GM23338 (cell line): ENCODE results near the gene NSD2. TPM values are rescaled to one million over a fixed set of nuclear protein-coding genes. Genes with fewer than 3 reads are reported as not detected.

ENCODE experiments used
- ATAC-seq: fragments of 200-7000 bp; cut with Tn5 transposase; 3 replicates; pipeline ENCODE4 v1.9.1; 2020
- DNase-seq: peaks from one replicate; pipeline ENCODE4 v3.0.0-alpha.2; 2015; ENCODE audit warnings: low spot score
- H2AFZ ChIP-seq: fragments of 200-600 bp; sonication (generic); 2 replicates; pipeline ENCODE4 v1.8.0; 2016; ENCODE audit warnings: antibody characterized with exemption, mild to moderate bottlenecking, moderate library complexity
- H3F3A ChIP-seq: fragments of 200-600 bp; sonication (generic); replicated peaks from 2 replicates; pipeline ENCODE4 v1.8.0; 2017; ENCODE audit warnings: antibody characterized with exemption, mixed run types, low read depth
- H3K27ac ChIP-seq: fragments of 200-600 bp; sonication (generic); 2 replicates; pipeline ENCODE4 v1.6.1; 2016; ENCODE audit warnings: low read depth
- H3K27me3 ChIP-seq: fragments of 200-600 bp; sonication (generic); 2 replicates; pipeline ENCODE4 v1.8.0; 2016; ENCODE audit warnings: mild to moderate bottlenecking, mixed run types, moderate library complexity; ENCODE audit not compliant: insufficient read depth
- H3K36me3 ChIP-seq: fragments of 200-600 bp; sonication (generic); 2 replicates; pipeline ENCODE4 v1.8.0; 2016; ENCODE audit warnings: mild to moderate bottlenecking; ENCODE audit not compliant: insufficient read depth
- H3K4me1 ChIP-seq: fragments of 200-600 bp; sonication (generic); 2 replicates; pipeline ENCODE4 v1.8.0; 2016; ENCODE audit warnings: mild to moderate bottlenecking, moderate library complexity; ENCODE audit not compliant: insufficient read depth
- H3K4me2 ChIP-seq: fragments of 200-600 bp; sonication (generic); 2 replicates; pipeline ENCODE4 v1.7.1; 2017; ENCODE audit warnings: mixed run types
- H3K4me3 ChIP-seq: fragments of 200-600 bp; sonication (generic); 2 replicates; pipeline ENCODE4 v1.6.1; 2016; ENCODE audit warnings: mixed run types
- H3K79me2 ChIP-seq: fragments of 200-600 bp; sonication (generic); replicated peaks from 2 replicates; pipeline ENCODE4 v1.8.0; 2017; ENCODE audit warnings: mild to moderate bottlenecking; ENCODE audit not compliant: insufficient read depth
- H3K9me2 ChIP-seq: fragments of 200-600 bp; sonication (generic); 2 replicates; pipeline ENCODE4 v1.8.0; 2017; ENCODE audit not compliant: insufficient read depth
- H4K20me1 ChIP-seq: fragments of 200-600 bp; sonication (generic); replicated peaks from 2 replicates; pipeline ENCODE4 v1.8.0; 2017; ENCODE audit warnings: mild to moderate bottlenecking; ENCODE audit not compliant: insufficient read depth
- H3K27ac Mint-ChIP-seq: 2 replicates; pipeline ENCODE4 v1.8.0; 2020; ENCODE audit warnings: inconsistent platforms, mild to moderate bottlenecking, moderate library complexity, mixed read lengths
- H3K27me3 Mint-ChIP-seq: 3 replicates; pipeline ENCODE4 v1.8.0; 2022; ENCODE audit warnings: low read depth, mild to moderate bottlenecking, moderate library complexity, mixed read lengths, inconsistent platforms; ENCODE audit not compliant: insufficient read depth, poor library complexity
- H3K36me3 Mint-ChIP-seq: 3 replicates; pipeline ENCODE4 v1.8.0; 2021; ENCODE audit warnings: low read depth, mild to moderate bottlenecking, inconsistent platforms, moderate library complexity, mixed read lengths
- H3K4me1 Mint-ChIP-seq: 3 replicates; pipeline ENCODE4 v1.8.0; 2020; ENCODE audit warnings: mild to moderate bottlenecking, inconsistent platforms, mixed read lengths
- H3K4me3 Mint-ChIP-seq: 3 replicates; pipeline ENCODE4 v1.8.0; 2021; ENCODE audit warnings: moderate library complexity, mild to moderate bottlenecking, inconsistent platforms, mixed read lengths
- H3K9me3 Mint-ChIP-seq: 3 replicates; pipeline ENCODE4 v1.8.0; 2020; ENCODE audit warnings: moderate library complexity, mild to moderate bottlenecking, inconsistent platforms, mixed read lengths
- CREB1 ChIP-seq: fragments of 250-450 bp; sonication (Bioruptor Pico); IDR thresholded peaks from 2 replicates; pipeline ENCODE4 v1.5.0; 2020; ENCODE audit warnings: low read depth, mild to moderate bottlenecking, moderate library complexity
- CTCF ChIP-seq, 2 experiments: fragments of 200-600 bp in 1 of 2; sonication (generic) in 1 of 2; conservative IDR thresholded peaks; 2 replicates each; pipeline versions ENCODE4 v1.5.1 to v1.6.1; 2016 to 2017; ENCODE audit warnings: antibody characterized with exemption in 2 of 2, low read depth in 2 of 2, mild to moderate bottlenecking in 2 of 2, moderate library complexity in 1 of 2
- ETS1 ChIP-seq: IDR thresholded peaks from 2 replicates; pipeline ENCODE4 v1.6.1; 2016; ENCODE audit warnings: antibody characterized with exemption
- EZH2 ChIP-seq: fragments of 200-600 bp; sonication (generic); IDR thresholded peaks from one replicate; pipeline ENCODE4 v1.8.0; 2017; ENCODE audit warnings: antibody characterized with exemption, mild to moderate bottlenecking, low read depth; ENCODE audit not compliant: unreplicated experiment
- EZH2phosphoT487 ChIP-seq: fragments of 200-600 bp; sonication (generic); IDR thresholded peaks from one replicate; pipeline ENCODE4 v1.8.1; 2018; ENCODE audit warnings: antibody characterized with exemption; ENCODE audit not compliant: unreplicated experiment
- JUNB ChIP-seq: IDR thresholded peaks from one replicate; pipeline ENCODE4 v1.6.1; 2016; ENCODE audit warnings: antibody characterized with exemption; ENCODE audit not compliant: unreplicated experiment
- NANOG ChIP-seq: IDR thresholded peaks from 2 replicates; pipeline ENCODE4 v1.6.1; 2016; ENCODE audit warnings: antibody characterized with exemption, borderline replicate concordance
- POLR2AphosphoS5 ChIP-seq: IDR thresholded peaks from 2 replicates; pipeline ENCODE4 v1.6.1; 2016; ENCODE audit warnings: antibody characterized with exemption, low read depth
- REST ChIP-seq: IDR thresholded peaks from one replicate; pipeline ENCODE4 v1.6.1; 2018; ENCODE audit warnings: antibody characterized with exemption; ENCODE audit not compliant: unreplicated experiment
- STAT1 ChIP-seq: IDR thresholded peaks from one replicate; pipeline ENCODE4 v1.6.1; 2016; ENCODE audit warnings: antibody characterized with exemption; ENCODE audit not compliant: unreplicated experiment
- ZNF114 ChIP-seq: fragments of 250-450 bp; sonication (Bioruptor Pico); IDR thresholded peaks from 2 replicates; pipeline ENCODE4 v1.5.0; 2020; ENCODE audit warnings: mild to moderate bottlenecking, moderate library complexity
- ZNF331 ChIP-seq: fragments of 250-450 bp; sonication (Bioruptor Pico); IDR thresholded peaks from 2 replicates; pipeline ENCODE4 v1.5.0; 2020; ENCODE audit warnings: low read depth, mild to moderate bottlenecking, moderate library complexity
- ZNF462 ChIP-seq: fragments of 250-450 bp; sonication (Bioruptor Pico); IDR thresholded peaks from 2 replicates; pipeline ENCODE4 v1.5.0; 2020; ENCODE audit warnings: mild to moderate bottlenecking, moderate library complexity
- polyA plus RNA-seq: library from polyadenylated mRNA; unstranded; fragments of >200 nt; fragmentation: Nextera tagmentation; extraction: Ambion mirVana; gene quantifications from 2 replicates; pipeline ENCODE4 v1.2.1, GENCODE V29; 2016
- total RNA-seq: library from RNA; depleted of rRNA; stranded (reverse); fragments of >200 nt; shearing (Covaris generic); gene quantifications from 2 replicates; pipeline ENCODE4 v1.2.3, GENCODE V29; 2014

The NSD2 gene
- total and polyA plus RNA-seq, 2 experiments from 2014 or later: 33.5 to 84.4 TPM

GRCh38 chr4:1937550-1937949 lies 66.4 kb downstream of the NSD2 start:
- no peak overlapping the region for H3K4me3 Mint-ChIP-seq
- H3K27ac ChIP-seq: no peak overlapping the region
- H3K27me3 ChIP-seq: no peaks in the 10 kb centered on the region
- no peak overlapping the region for H3K27ac Mint-ChIP-seq
- H3F3A ChIP-seq: 0 out of 2 replicates have a peak, but pooled peaks cover 5% of the 10 kb centered on the region
- ATAC-seq (no peak), DNase-seq (no peak)
- no peak overlapping the region for H3K4me3 ChIP-seq
- H3K9me3 Mint-ChIP-seq: no peaks in the 10 kb centered on the region
- TF ChIP-seq EZH2 (no peak), ETS1 (no peak), EZH2phosphoT487 (no peak), STAT1 (no peak), JUNB (no peak), POLR2AphosphoS5 (no peak), NANOG (no peak), CREB1 (CRISPR knock-in tag) (no peak), REST (no peak), CTCF (conservative IDR thresholded peaks at IDR 0.05; ENCODE audit: low read depth in 2 of 2) (no peak), ZNF114 (CRISPR knock-in tag) (no peak), ZNF462 (CRISPR knock-in tag) (no peak), ZNF331 (CRISPR knock-in tag) (no peak)
- H3K4me1 ChIP-seq: no peaks in the 10 kb centered on the region
- H3K36me3 ChIP-seq: peaks cover 13% of the 10 kb centered on the region
- no peaks in the 10 kb centered on the region for H3K4me1 Mint-ChIP-seq
- H2AFZ ChIP-seq: no peak overlapping the region
- peaks cover 16% of the 10 kb centered on the region for H4K20me1 ChIP-seq
- no peaks in the 10 kb centered on the region for H3K9me2 ChIP-seq
- no peak overlapping the region for H3K4me2 ChIP-seq
- no peaks in the 10 kb centered on the region for H3K79me2 ChIP-seq
- peaks cover 36% of the 10 kb centered on the region for H3K36me3 Mint-ChIP-seq
- H3K27me3 Mint-ChIP-seq: peaks cover 9% of the 10 kb centered on the region
